HG03045 (cell line): ENCODE results near the gene EDN2.

Source experiments
- ATAC-seq: cut with Tn5 transposase; IDR thresholded peaks from one replicate; pipeline ENCODE4 v1.9.1; 2021; ENCODE audit warnings: mild to moderate bottlenecking, moderate library complexity; ENCODE audit not compliant: unreplicated experiment

Gene EDN2

DNA sequence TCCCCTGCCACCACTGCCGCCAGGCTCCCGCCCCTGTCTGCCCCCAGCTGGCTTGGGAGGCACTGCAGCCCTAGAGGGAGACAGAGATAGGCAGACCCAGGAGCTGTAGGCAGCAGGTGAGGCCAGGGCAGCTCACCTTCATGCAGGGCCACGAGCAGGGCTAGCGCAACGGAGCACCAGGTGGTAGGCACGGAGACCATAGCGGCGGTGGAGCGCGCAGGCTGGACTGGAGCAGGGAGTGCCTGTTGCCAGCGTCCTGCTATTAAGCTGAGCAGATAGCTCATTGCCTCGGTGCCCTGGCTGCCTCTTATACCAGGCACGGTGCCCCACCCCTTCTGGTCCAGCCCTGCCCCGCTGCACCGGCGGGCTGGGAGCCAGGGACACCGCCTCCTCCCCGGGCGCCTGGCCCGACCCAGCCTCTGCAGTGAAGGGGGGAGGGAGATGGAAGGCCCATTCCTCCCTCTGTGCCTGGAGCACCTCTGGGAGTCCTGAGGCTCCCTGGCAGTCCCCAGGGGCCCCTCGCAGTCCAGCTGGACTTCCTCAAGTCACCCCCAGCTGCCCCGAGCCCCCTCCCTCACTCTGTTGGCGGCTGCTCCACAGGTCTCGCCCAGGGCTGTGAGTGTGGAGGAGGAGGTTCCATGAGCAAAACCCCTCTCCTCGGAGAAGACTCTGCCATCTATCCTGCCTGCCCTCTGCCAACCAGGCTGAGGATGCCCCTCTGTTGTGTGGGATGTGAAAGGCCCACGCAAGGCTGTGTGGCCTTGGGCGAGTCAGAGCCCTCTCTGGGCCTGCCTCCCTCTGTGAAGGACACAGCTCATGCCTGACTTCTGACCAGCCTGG lies at the start of gene EDN2:
Gene EDN2 (minus strand): TSS at position 282 of the 840 bp plus-strand sequence. CDS start 82 bp downstream, at position 200.
- no peak for ATAC-seq

DNA sequence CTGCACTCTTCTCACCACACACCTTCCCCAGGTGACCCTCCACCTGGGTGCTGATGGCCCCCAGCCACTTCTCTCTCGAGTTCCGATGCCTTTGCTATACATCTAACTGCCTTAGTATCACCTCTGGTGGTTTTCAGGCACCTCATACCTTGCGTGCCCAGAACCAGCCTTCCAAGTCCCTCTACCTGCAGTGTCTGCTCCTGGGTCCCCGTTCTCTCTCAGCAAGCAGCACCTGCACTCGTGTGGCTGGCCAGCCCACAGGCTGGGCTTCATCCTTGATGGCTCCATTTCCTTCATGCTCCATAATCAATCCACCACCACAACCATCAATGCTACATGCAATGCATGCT lies 49.2 kb upstream of the EDN2 start:
- ATAC-seq = no peak

DNA sequence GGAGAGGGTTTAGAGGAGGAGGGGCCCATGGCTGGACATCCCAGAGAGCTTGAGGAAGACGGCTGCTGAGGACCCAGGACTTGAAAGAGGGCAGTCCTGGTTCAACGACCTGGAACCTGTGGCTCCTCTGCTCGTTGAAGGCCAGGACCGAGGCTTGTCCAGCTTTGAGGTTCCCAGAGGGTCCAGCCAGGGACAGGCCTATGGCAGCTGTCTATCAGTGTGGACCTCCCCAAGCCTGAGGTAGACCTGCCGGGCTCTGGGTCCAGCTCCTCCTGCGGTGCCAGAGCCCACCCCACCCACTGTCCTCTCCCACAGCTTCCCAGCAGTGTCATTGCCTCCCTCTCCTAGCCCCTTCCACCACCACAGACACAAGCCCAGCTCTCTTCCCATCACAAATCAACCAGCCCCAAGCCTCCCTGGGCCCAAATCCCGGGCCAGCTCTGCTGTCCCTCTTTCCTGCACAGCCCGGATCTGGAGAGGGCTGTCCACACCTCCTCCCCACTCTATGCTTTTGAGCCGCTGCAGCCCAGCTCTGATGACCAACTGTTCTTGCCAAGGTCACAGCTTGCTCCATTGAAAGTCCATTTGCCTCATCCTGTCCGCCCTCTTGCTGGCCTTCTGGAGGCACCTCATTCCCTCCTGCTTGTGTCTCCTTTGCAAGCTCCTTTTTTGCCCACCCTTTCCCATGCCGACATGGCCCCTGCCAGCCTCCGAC lies 48.7 kb upstream of the EDN2 start:
- ATAC-seq = no peak

DNA sequence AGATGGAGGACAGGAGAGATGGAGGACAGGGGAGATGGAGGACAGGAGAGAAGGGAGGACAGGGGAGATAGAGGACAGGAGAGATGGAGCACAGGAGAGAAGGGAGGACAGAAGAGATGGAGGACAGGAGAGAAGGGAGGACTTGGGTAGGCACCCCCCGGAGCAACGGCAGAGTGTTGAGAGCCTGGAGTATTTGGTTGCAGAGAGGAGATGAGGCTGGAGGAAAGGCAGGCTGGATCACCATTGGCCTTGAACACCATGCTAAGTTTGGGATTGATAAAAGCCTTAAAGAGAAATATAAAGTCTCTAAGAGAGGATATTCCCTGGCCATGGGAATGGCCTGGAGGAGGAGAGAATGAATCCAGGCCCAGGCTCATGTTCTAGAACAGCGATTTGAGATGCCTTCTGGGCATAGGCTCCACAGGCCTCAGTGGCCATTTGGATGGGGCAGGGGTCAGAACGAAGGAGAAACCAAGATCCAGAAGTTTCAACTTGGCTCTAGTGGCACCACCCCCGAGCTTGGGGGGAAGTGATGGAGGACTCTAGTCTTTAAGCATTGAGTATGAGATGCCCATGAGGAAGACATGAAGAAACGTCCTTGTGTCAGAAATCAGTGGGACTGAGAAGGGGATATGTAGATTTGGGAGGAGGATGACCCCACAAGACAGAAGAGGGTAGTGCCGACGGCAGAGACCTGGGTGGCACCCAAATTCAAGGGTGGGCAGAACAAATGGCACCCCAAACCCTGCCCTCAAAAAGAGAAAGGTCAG lies 47.9 kb upstream of the EDN2 start:
- no peak for ATAC-seq

DNA sequence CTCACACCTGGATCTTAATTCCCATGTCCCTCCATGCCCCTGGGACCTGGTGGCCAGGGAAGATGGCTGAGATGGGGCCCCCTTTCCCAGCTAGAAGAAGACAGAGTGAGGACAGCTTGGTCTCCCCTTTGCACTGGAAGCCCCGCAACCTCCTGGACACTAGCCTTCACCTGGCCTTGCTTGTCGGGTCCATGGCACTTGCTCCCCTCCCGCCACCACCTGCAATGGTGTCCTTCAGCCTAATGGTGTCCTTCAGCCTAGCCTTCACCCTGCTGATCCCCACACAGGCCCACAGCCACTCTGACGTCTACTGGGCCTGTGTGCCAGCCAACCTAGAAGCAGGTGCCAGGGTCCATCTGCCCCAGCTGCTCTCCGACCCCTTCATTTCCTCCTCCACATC lies 45.9 kb upstream of the EDN2 start:
- no peak for ATAC-seq

DNA sequence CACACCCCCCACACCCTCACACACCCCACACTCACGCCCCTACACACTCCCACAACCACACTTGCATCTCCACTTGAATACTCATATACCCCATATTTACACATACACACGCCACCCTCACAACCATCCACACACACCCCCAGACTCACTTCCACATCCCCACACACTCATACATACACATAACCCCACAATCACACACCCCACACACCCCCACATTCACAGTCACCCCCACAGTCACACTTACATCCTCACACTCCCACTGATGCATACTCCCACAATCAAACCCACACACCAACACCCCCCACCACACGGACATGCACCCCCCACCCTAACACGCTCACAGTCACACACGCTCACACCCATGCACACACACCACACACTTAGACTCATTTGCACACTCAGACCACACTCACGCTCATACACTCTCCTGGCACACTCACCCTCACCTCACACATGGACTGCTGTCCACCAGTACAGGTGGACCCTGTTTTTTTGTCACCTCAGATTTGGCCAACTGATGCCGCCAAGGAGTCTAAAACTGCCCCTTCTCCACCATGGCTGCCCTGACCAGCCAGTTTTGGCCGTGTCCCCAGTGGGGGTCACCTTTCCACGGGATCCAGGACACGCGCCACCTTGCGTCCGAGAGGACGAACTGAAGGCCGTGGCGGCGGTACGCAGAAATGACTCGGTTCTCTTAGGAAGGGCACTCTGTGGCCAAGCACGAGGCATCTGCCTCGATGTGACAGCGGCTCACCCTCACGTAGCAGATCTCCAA lies 45.3 kb upstream of the EDN2 start:
- no peak for ATAC-seq

DNA sequence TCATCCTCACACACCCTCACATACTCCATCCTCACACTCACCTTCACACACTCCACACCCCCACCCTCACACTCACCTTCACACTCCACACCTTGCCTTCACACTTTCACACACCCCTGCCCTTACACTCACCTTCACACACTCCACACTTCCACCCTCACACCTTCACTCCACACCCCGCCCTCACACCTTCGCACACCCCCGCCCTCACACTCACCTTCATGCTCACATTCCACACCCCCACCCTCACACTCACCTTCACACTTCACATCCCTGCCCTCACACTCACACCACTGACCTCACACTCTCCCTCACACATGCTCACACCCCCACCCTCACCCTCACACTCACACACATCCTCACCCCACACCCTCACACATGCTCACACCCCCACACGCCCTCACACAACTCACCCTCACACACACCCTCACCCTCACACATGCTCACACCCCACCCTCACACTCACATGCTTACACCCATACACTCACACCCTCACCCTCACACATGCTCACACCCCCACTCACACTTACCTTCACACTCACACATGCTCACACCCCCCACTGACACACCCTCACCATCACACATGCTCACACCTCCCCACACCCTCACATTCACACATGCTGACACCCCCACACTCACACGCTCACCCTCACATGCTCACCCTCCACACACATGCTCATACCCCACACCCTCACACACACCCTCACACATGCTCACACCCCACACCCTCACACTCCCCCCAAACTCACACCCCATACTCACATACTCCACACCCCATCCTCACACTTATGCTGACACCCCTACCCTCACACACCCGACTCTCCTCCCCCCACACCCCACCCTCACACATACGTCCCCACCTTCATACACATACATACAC lies 44.5 kb upstream of the EDN2 start:
- no peak for ATAC-seq

DNA sequence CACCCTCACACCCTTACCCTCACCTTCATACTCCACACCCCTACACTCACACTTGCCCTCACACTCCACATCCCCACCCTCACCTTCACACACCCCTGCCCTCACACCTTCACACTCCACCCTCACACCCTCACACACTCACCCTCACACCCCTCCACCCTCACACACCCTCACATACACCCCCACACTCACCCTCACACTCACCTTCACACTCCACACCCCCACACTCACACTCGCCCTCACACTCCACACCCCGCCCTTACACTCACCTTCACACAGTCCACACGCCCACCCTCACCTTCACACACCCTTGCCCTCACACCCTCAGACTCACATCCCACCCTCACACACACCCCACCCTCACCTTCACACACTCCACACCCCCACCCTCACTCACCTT lies 43.6 kb upstream of the EDN2 start:
- ATAC-seq = no peak

DNA sequence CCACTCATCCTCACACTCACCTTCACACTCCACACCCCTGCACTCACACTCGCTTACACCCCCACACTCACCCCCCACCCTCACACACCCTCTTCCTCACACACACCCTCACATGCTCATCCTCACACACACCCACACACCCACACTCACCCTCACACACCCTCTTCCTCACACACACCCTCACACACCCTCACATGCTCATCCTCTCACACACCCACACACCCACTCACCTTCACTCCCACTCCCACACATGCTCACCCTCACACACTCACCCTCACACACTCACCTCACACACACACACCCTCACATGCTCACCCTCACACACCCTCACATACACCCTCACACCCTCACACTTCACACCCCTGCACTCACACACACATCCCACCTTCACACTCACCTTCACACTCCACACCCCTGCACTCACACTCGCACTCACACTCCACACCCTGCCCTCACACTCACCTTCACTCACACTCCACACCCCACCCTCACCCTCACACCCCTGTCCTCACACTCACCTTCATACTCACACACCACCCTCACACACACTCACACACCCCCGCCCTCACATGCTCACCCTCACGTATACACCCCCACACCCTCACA lies 42.6 kb upstream of the EDN2 start:
- ATAC-seq = no peak

DNA sequence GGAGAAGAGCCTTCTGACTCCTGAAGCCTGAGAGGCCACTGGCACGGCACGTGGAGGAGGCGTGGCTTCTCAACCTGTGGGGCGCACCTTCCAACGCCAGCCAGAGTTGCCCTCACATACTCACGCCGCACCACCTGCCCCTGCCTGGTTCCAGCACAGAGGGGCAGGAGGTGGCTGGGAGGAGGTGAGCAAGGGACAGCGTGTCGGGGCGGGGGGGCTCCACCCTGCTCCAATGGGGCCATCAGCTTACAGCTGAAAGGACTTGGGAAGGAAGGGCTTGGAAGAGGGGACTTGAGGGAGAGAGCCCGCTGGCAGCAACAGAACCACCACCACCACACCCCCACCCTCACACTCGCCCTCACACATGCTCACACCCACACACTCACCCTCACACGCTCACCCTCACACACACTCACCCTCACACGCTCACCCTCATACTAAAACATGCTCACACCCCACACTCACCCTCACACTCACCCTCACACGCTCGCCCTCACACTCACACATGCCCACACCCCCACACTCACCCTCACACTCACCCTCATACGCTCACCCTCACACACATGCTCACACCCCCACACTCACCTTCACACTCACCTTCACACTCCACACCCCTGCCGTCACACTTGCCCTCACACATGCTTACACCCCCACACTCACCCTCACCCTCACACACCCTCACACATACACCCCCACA lies 41.6 kb upstream of the EDN2 start:
- no peak for ATAC-seq

DNA sequence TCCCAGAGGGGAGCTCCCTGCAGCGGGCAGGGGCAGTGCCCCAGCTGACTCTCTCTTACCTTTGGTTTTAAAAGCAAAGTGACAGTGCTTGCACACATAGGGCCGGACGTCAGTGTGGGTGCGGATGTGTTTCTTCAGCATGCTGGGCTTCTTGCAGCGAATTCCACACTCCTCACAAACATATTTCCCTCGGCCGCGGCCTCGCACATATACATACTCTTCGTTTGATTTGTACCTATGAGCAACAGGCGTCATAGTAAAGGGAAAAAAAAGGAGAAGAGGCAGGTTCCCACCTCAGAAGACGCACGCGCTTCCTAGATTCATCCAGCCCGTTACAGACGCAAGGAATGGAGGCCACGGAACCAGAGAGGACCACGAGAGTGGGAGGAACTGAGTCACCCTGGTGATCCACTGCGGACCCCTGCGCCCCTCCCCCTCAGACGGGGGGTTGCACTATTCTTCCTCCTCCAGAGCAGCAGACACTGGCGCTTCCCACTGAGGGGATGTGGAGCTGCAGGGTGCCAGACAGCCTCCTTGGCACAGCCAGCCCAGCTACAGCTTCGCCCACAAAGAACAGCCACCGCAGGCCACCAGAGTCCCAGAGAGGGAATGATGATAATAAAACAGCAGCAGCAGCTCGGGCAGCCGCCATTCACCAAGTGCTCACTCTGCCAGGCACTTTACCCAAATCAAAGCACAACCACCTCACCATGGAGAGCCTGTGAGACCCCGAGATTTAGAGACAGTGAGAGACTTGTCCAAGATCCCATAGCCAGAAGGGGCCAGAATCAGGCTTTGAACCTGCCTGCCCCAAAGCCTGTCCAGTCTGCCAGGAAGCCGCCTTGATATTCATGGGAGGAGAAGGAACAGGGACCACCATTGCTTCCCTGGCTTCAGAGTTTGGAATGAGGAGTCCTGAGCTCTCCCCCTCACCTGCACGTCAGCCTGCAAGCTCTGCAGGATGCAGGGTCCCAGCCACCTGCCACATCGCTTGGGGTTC lies 40.5 kb upstream of the EDN2 start:
- ATAC-seq = no peak

DNA sequence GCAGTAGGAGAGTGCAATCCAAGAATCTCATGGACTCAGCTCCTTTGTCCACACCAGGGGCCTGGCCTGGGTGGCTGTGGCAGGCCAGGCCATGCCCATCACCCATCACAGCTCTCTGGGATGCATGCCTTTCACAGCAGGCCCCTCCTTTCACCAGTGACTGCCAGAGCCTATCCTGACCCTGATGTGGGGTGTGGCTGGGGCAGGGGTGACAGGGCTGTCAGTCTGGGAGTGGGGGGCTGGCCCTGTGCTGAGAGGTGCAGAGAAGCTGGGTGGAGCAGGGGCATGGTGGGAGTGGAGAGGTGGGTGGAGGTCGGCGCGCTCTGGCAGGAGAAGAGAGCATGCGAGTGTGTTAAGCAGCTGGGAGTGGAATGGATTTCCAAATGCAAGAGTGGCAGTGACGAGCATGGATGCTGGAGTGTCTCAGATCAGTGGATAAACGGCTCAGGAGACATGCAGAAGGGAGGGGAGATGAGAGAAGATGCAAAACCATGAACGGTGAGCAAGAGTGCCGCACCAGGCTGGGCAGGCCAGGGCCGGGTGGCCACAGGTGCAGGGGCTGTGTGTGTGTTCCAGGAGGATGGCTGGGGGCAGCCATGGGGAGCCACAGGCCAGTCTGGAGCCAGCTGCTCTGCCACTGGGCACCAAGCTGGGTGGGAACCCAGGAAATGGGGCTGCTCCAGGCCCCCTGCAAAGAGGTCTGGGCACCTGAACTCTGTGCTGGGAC lies 39.6 kb upstream of the EDN2 start:
- no peak for ATAC-seq

DNA sequence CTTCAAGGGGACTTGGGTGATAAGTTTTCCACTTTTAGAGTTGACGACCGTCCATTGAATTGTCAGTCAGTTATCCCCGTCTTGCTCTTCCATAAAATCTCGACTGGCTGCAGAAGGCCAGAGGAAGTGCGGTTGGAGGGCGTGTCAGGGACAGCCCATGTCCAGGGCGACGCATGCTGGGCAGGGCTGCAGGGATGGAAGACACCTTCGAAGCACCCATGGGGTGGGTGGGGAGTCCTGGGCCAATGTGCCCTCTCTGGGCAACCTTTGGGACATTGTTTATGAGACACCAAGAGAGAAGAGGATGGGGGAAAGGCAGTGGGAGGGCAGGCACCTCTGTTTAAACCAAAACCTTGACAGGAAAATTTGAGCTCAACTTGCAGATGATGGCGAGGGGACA lies 38.6 kb upstream of the EDN2 start:
- ATAC-seq = no peak

DNA sequence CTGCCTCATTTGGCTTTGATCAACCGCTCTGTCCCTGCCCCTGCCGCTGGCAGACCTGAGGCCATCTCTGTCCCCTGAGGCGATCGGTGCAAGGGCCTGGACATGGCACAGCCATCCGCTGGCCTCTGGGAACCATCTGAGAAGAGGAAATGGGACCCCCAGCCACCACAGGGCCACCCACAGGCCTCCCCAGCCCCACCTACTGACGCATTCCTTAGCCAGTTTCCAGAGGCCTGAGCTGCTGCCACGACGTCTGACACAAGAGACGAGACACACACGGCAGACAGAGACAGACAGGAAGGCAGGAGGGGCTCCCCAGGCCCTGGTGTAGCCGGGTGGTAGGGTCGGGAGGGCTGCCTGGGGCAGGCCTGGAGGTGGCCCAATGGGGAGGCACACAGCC lies 37.3 kb upstream of the EDN2 start:
- no peak for ATAC-seq

DNA sequence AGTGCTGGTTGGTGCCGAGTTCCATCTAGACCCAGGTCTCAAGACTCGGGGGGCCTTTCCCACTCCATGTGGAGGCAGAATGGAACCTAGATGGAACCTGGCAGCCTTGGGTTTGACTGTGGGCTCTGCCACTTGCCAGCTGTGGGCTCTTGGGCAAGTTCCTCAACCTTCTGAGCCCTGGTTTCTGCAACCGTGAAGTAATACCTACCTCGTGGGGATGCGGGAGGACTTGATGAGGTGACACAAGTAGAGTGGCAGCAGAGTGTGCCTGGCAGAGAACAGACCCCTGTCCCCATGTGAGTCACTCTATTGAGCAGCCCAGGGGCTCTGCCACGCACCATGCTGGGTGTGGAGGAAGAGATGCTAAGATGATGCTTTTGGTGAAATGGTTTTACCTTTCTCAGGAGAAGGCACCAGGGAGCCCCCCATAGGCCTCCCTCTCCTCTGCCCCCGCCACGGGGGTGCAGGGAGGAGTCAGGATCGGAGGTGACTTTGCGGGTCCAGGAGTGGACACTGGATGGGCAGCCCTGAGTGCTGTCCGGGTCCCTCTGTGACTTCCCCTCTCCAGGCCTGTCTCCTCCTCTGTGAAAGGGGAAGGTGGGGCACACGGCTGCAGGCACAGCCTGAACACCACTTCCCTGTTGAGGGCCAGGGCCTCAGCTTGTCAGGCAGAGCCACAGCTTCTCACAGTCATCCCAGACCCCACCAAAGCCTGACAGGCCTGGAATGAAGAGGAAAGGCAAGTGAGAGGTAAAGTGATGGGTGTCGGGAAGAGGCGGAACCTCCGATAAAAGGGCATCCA lies 36.7 kb upstream of the EDN2 start:
- ATAC-seq = no peak

DNA sequence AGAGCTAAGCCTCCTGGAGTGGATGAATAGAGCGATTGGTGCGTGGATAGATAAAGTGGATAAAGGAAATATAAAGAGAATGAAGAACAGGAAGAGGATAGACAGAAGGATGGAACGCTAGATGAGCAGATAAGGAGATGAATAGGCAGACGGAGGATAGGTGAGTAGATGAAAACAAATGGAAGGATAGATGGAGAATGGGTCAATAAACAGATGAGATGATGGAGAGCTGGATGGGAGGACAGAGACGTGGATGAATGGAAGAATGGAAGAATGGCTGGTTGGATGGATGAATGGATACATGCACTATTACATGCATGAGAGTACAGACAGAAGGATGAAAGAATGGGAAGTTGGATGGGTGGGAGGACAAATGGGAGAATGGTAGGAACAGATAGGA lies 35.2 kb upstream of the EDN2 start:
- ATAC-seq = no peak
